HG03196 (cell line): Measurements from ENCODE around the gene FALEC.
"Not testable (repeated sequence)": the region's sequence is repeated elsewhere in the genome, so short reads cannot be mapped to it uniquely, and the experiment has no call there.

Experiments
- ATAC-seq: cut with Tn5 transposase; IDR thresholded peaks from one replicate; pipeline ENCODE4 v1.9.1; 2021; ENCODE audit not compliant: unreplicated experiment

Gene FALEC

DNA sequence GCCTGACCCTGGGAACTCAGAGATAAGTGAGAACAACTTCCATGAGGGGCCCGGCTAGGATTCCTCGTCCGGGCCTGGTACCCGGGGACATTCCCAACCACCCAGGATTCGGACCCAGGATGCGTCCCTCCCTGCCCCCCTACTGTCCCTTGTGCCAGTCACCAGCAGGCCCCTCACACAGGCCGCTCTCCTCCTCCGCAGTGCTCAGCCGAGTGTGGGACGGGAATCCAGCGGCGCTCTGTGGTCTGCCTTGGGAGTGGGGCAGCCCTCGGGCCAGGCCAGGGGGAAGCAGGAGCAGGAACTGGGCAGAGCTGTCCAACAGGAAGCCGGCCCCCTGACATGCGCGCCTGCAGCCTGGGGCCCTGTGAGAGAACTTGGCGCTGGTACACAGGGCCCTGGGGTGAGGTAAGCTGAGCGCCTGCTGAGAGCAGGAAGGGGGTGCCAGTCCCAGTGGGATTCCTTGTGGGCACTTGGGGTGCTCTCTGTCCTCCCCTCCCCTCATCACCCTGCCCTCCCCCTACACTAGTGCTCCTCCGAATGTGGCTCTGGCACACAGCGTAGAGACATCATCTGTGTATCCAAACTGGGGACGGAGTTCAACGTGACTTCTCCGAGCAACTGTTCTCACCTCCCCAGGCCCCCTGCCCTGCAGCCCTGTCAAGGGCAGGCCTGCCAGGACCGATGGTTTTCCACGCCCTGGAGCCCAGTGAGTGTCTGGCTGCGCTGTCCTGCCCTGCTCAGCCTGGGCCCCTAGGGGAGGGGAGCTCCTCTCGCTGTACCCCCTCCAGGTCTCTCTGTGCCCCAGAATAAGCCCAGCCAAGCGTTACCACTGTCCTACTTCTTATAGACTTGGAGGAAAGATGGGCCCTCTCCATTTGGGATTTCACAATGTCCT lies 43.5 kb downstream of the FALEC start:
- no peak for ATAC-seq

DNA sequence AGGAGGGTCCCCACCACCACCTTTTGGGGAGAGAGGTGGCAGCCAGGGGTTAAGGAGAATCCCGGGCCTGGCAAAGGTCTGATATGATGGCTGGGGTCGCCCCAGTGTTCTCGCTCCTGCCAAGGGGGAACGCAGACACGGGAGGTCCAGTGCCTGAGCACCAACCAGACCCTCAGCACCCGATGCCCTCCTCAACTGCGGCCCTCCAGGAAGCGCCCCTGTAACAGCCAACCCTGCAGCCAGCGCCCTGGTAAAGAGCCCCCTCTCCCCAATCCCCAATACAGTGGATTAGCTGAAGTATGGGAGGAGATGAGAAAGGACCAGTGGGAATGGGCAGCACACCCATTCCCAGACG lies 44.1 kb downstream of the FALEC start:
- no peak for ATAC-seq

DNA sequence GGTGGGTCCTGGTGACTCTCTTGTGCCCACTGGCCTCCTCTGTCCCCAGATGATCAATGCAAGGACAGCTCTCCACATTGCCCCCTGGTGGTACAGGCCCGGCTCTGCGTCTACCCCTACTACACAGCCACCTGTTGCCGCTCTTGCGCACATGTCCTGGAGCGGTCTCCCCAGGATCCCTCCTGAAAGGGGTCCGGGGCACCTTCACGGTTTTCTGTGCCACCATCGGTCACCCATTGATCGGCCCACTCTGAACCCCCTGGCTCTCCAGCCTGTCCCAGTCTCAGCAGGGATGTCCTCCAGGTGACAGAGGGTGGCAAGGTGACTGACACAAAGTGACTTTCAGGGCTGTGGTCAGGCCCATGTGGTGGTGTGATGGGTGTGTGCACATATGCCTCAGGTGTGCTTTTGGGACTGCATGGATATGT lies 44.5 kb downstream of the FALEC start:
- ATAC-seq = no peak

DNA sequence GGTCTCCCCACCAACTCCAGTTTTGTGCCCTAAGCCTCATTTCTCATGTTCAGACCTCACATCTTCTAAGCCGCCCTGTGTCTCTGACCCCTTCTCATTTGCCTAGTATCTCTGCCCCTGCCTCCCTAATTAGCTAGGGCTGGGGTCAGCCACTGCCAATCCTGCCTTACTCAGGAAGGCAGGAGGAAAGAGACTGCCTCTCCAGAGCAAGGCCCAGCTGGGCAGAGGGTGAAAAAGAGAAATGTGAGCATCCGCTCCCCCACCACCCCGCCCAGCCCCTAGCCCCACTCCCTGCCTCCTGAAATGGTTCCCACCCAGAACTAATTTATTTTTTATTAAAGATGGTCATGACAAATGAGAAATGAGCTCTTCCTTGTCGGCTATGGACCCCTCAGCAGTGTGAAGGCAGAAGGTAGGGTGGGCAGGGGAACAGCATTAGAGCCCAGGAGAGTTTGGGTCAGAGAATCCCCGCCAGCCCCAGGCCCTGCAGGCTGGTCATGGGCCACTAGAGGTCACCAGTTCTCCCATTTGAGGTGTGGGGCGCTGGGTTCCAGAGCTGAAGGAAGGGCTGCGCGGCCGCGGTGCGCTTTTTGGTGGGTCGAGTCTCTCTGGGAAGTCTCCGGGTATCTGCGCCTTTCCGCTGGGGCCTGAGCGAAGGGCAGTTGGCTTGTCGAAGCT lies 45.2 kb downstream of the FALEC start:
- no peak for ATAC-seq

DNA sequence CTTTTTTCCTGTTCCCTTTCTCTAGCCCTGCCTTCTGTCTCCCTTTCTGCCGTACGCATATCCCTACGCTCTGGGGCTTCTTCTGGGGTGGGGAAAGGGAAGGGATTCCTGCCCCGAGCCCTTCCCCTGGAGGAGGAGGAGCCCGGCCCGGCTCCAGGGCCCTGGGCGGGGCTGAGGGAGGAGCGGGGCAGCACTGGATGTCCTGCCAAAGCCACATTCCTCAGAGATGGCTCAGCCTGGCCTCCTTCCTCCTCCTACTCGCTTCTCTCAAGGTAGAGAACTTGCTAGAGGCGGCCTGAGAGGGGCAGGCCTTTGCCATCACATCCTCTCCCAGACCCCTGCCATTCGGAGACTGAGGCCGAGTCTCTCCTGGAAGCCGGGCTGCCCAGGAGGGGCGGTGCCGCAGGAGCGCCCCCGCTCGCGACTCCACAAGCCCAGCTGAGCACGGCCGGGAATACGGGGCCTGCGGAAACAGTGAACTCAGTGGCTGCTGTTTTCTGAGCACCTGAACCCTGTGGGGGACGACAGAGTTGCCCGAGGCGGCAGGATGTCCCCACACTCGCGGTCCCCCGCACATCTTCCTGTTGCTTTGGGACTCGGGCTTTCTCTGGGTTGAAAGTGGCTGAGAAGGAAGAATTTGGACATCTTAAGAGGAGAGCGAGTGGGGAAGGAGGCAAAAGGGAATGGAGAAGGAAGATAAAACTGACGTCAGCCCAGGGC lies 45.9 kb downstream of the FALEC start:
- no peak for ATAC-seq

GRCh38 chr1:150561974-150562445 lies 46.5 kb downstream of the FALEC start:
- ATAC-seq = peak; percentile 34

- ATAC-seq = peak; percentile 32
Observed at GRCh38 chr1:150562446-150563339, 47.1 kb downstream of the FALEC start.

GRCh38 chr1:150563340-150564038 lies 47.9 kb downstream of the FALEC start:
- ATAC-seq = no peak

DNA sequence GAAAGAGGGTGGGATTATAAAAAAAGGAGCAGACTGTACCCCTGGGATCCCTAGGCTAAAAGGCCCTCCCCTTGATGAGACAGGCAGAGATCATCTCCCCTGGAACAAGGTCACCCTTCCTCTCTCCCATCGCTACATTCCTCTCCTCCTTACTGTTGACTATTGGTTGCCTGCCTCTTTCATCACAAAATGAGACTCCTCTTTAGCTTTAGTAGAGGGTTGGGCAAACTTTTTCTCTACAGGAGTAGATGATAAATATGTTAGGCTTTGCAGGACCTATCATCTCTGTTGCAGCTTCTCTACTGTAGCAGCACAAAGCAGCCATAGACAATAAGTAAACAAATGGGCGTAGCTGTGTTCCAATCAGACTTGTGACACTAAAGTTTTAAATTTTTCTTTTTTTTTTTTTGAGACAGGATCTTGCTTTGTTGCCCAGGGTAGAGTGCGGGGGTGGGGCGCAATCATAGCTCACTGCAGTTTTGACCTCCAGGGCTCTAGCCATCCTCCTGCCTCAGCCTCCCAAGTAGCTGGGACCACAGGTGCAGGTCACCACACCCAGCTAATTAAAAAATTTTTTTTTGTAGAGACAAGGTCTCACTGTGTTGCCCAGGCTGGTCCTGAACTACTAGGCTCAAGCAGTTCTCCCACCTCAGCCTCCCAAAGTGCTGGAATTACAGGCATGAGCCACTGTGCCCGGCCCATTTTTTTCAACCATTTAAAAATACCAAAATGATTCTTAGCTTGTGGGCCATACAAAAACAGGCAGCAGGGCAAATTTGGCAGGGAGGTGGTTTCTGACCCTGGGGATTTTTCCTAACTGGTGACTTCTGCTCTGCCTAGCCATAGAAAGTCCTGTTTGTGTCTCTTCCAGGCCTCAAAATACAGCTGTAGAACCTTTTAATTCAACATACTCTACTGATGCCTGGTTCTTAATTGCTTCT lies 48.8 kb downstream of the FALEC start:
- ATAC-seq = no peak

GRCh38 chr1:150565240-150565991 lies 49.9 kb downstream of the FALEC start:
- not testable (repeated sequence) for ATAC-seq

DNA sequence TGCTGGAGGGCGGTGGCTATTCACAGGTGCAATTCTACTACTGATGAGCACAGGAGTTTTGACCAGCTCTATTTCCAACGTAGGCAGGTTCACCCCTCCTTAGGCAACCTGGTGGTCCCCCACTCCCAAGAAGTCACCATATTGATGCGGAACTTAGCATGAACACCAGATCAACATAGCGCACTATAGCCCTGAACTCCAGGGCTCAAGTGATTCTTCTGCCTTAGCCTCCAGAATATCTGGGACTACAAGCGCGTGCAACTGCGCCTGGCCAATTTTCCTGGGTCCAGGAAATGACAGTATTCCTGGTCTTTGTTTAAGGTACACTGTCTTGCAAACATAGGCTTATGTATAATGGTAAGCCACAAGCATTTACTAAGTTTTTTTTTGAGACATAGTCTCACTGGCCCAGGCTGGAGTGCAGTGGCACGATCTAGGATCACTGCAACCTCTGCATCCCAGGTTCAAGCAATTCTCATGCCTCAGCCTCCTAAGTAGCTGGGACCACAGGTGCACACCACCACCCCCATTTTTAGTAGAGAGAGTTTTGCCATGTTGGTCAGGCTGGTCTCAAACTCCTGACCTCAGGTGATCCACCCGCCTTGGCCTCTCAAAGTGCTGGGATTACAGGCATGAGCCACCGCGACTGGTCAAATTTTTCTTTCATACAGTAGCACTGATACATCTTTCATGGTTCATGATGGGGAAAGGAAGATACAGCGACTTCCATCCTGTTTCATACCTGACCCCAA lies 51.2 kb downstream of the FALEC start:
- no peak for ATAC-seq

DNA sequence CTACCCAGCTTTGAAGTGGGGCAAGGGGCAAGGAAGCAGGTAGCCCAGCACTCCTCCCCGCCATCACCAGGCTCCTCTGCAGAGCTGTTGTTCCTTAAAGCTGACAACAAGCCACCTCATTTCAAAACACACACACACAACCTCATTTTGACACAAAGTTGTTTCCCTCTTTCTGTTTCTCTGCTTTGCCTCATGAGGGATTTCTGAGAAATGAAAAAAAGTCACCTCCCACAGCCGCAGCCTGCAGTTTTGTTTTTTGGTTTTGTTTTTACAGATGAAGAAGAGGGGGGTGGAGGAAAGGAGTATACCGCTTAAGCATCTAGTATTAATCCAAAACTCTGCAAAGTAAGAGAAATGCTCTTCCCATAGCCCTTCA lies 51.8 kb downstream of the FALEC start:
- peak; percentile 28 for ATAC-seq

GRCh38 chr1:150567717-150568593 lies 52.4 kb downstream of the FALEC start:
- peak; percentile 20 for ATAC-seq

DNA sequence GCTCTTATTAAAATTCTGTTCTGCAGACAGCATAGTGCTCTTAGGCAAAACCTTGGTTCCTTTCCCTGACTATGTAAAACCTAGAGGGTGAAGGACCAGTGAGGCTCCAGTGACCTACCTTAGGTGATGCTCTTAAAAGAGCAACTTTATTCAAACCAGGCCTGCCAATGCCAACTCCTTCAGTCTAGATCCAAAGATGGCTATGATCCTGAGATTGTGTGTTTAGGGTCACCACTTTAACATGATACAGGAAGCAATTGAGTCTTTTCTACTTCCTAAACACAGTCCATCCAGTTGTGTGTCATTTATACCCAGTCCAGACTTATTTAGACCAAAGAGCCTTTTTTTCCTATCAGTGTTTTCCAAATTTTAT lies 53.0 kb downstream of the FALEC start:
- ATAC-seq = no peak

DNA sequence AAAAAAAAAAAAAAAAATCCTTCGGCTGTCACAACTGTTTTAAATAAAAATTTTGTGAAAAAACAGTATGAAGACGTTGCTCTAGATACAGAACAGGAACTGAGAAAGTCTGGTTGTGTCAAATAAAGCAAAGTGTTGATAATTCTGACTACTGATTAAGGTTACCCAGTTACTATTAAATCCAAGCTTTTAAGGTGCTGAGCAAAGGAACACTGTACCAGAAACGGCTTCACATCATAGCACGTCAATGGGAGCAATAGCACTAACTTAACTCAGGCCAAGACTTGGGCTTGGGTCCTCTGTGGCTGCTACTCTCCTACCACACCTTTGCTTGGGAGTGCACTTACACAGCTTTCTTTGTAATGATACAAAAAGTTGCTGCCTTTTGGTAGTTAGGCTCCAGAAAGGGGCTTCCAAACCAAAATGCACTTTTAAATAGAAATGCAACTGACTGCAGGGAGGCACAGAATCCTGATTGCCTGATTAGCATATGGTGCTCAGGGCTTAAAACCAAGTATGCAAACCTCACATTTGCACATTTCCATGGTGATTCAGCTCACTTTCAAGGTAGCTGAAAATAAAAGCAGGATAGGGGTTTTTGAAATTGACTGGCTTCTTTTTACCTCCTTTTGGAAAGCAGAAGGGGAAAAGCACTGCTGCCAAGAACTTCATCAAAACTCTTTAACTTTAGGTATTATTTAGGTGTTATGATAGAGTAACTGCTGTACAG lies 57.5 kb downstream of the FALEC start:
- ATAC-seq = no peak

DNA sequence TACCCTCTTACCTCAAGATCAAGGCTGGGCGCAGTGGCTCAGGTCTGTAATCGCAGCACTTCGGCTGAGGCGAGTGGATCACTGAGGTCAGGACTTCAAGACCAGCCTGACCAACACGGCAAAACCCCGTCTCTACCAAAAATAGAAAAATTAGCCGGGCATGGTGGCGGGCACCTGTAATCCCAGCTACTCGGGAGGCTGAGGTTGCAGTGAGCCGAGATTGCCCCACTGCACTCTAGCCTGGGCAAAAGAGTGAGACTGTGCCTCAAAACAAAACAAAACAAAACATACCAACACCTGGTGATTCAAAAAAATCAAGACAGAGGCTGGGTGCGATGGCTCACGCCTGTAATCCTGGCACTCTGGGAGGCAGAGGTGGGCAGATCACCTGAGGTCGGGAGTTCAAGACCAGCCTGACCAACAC lies 58.1 kb downstream of the FALEC start:
- not testable (repeated sequence) for ATAC-seq
